IMR-90 (cell line): ENCODE measurements around the gene PALMD. TPM values are rescaled to one million over a fixed set of nuclear protein-coding genes. Genes with fewer than 3 reads are reported as not detected.

Experiments
- ATAC-seq: fragments of 200-7000 bp; cut with Tn5 transposase; 2 replicates; pipeline ENCODE4 v1.9.1; 2020; ENCODE audit warnings: low read depth, mild to moderate bottlenecking, moderate library complexity
- BruUV-seq: library from RNA; stranded (reverse); fragments of 400-500 nt; replicated peaks from 2 replicates; lab custom pipeline; 2021; lab: Mats Ljungman, UMichigan
- CTCF ChIA-PET: fragments of 300-600 bp; formaldehyde crosslinking; extraction: SDS; loops from one replicate; lab custom pipeline; 2021; ENCODE audit warnings: antibody characterized with exemption; lab: Yijun Ruan, JAX
- POLR2A ChIA-PET: fragments of 300-600 bp; sonication (Branson Sonifier 250); formaldehyde crosslinking; loops from one replicate; lab custom pipeline; 2022; ENCODE audit warnings: antibody characterized with exemption; ENCODE audit not compliant: unreplicated experiment; lab: Charles Lee
- DNase-seq: peaks from one replicate; pipeline ENCODE4 v3.0.0; 2013
- H2AFZ ChIP-seq: replicated peaks from 2 replicates; pipeline ENCODE3; 2013; ENCODE audit warnings: low read length, mild to moderate bottlenecking; ENCODE audit not compliant: poor library complexity
- H2AK5ac ChIP-seq: 2 replicates; pipeline ENCODE4 v1.6.1; 2013; ENCODE audit warnings: low read depth, low read length, inconsistent platforms
- H2AK9ac ChIP-seq: replicated peaks from 2 replicates; pipeline ENCODE3; 2013; ENCODE audit warnings: mild to moderate bottlenecking, low read depth, low read length, moderate library complexity; ENCODE audit not compliant: poor library complexity
- H2BK120ac ChIP-seq: 2 replicates; pipeline ENCODE4 v1.6.1; 2013; ENCODE audit warnings: low read depth, low read length, inconsistent platforms
- H2BK15ac ChIP-seq: 3 replicates; pipeline ENCODE4 v1.6.1; 2013; ENCODE audit warnings: low read depth, low read length, inconsistent platforms
- H2BK20ac ChIP-seq: 2 replicates; pipeline ENCODE4 v1.6.1; 2013; ENCODE audit warnings: low read depth, mild to moderate bottlenecking, inconsistent platforms, low read length, moderate library complexity
- H2BK5ac ChIP-seq: 2 replicates; pipeline ENCODE4 v1.6.1; 2013; ENCODE audit warnings: mild to moderate bottlenecking, low read depth, low read length, inconsistent platforms; ENCODE audit not compliant: poor library complexity, severe bottlenecking
- H3K14ac ChIP-seq: replicated peaks from 2 replicates; pipeline ENCODE4 v1.6.1; 2013; ENCODE audit warnings: low read depth, low read length, inconsistent platforms
- H3K18ac ChIP-seq: 2 replicates; pipeline ENCODE4 v1.6.1; 2013; ENCODE audit warnings: low read depth, low read length, control low read depth
- H3K23ac ChIP-seq: 2 replicates; pipeline ENCODE4 v1.6.1; 2013; ENCODE audit warnings: low read depth, low read length, inconsistent platforms
- H3K27ac ChIP-seq: 2 replicates; pipeline ENCODE4 v1.5.1; 2013; ENCODE audit warnings: mild to moderate bottlenecking, control low read depth, low read length; ENCODE audit not compliant: insufficient read depth
- H3K27me3 ChIP-seq: 2 replicates; pipeline ENCODE4 v1.6.1; 2013; ENCODE audit warnings: low read length; ENCODE audit not compliant: control insufficient read depth, insufficient read depth
- H3K36me3 ChIP-seq: 2 replicates; pipeline ENCODE4 v1.6.1; 2013; ENCODE audit warnings: low read length, mixed read lengths; ENCODE audit not compliant: control insufficient read depth, insufficient read depth
- H3K4ac ChIP-seq: 2 replicates; pipeline ENCODE4 v1.6.1; 2013; ENCODE audit warnings: low read depth, low read length, inconsistent platforms
- H3K4me1 ChIP-seq: 2 replicates; pipeline ENCODE4 v1.6.1; 2013; ENCODE audit warnings: low read length, mixed read lengths; ENCODE audit not compliant: control insufficient read depth, insufficient read depth
- H3K4me2 ChIP-seq: 2 replicates; pipeline ENCODE4 v1.6.1; 2013; ENCODE audit warnings: low read depth, mild to moderate bottlenecking, control low read depth, low read length, moderate library complexity
- H3K4me3 ChIP-seq: 2 replicates; pipeline ENCODE4 v1.5.1; 2013; ENCODE audit warnings: low read depth, mild to moderate bottlenecking, control low read depth, low read length, moderate library complexity; ENCODE audit not compliant: insufficient read depth
- H3K56ac ChIP-seq: 2 replicates; pipeline ENCODE4 v1.6.1; 2013; ENCODE audit warnings: low read length, inconsistent platforms; ENCODE audit not compliant: insufficient read depth; ENCODE audit errors: extremely low read depth
- H3K79me1 ChIP-seq, 2 experiments: 2 replicates each; pipeline ENCODE4 v1.6.1; 2013; ENCODE audit warnings: low read length in 2 of 2, inconsistent platforms in 1 of 2, low read depth in 1 of 2
- H3K9ac ChIP-seq: 2 replicates; pipeline ENCODE4 v1.6.1; 2013; ENCODE audit warnings: low read depth, low read length, control low read depth
- H3K9me1 ChIP-seq: 2 replicates; pipeline ENCODE4 v1.6.1; 2013; ENCODE audit warnings: low read length, inconsistent platforms; ENCODE audit not compliant: insufficient read depth
- H3K9me3 ChIP-seq: 2 replicates; pipeline ENCODE4 v1.6.1; 2013; ENCODE audit warnings: low read length; ENCODE audit not compliant: control insufficient read depth, insufficient read depth
- H4K20me1 ChIP-seq: 2 replicates; pipeline ENCODE4 v1.6.1; 2013; ENCODE audit warnings: low read length, inconsistent platforms; ENCODE audit not compliant: insufficient read depth
- H4K5ac ChIP-seq: 2 replicates; pipeline ENCODE4 v1.6.1; 2013; ENCODE audit warnings: mild to moderate bottlenecking, low read depth, low read length, control low read depth
- H4K8ac ChIP-seq, 2 experiments: 2 replicates each; pipeline ENCODE4 v1.6.1; 2013; ENCODE audit warnings: low read depth in 2 of 2, low read length in 2 of 2, control low read depth in 1 of 2, inconsistent platforms in 1 of 2
- H4K91ac ChIP-seq: 2 replicates; pipeline ENCODE4 v1.6.1; 2013; ENCODE audit warnings: low read depth, low read length, inconsistent platforms; ENCODE audit not compliant: insufficient read depth
- BHLHE40 ChIP-seq: fragments of 150-350 bp; IDR thresholded peaks from 2 replicates; pipeline ENCODE4 v1.6.1; 2016; ENCODE audit warnings: mild to moderate bottlenecking, low read depth, low read length
- CEBPB ChIP-seq: IDR thresholded peaks from 2 replicates; pipeline ENCODE4 v1.6.1; 2012; ENCODE audit warnings: low read depth, low read length, improper control_type of control experiment
- CHD1 ChIP-seq: IDR thresholded peaks from 2 replicates; pipeline ENCODE4 v1.6.1; 2012; ENCODE audit warnings: low read depth, low read length, improper control_type of control experiment
- ELK1 ChIP-seq: fragments of 150-350 bp; IDR thresholded peaks from 2 replicates; pipeline ENCODE4 v1.6.1; 2016; ENCODE audit warnings: low read depth, mild to moderate bottlenecking, low read length, moderate library complexity, borderline replicate concordance
- FOS ChIP-seq: fragments of 150-350 bp; IDR thresholded peaks from 2 replicates; pipeline ENCODE4 v1.6.1; 2016; ENCODE audit warnings: low read depth, low read length
- MAFK ChIP-seq: IDR thresholded peaks from 2 replicates; pipeline ENCODE4 v1.6.1; 2012; ENCODE audit warnings: low read depth, low read length, improper control_type of control experiment
- MXI1 ChIP-seq: IDR thresholded peaks from 2 replicates; pipeline ENCODE4 v1.6.1; 2012; ENCODE audit warnings: low read depth, mild to moderate bottlenecking, low read length, moderate library complexity, borderline replicate concordance
- NFE2L2 ChIP-seq: fragments of 150-350 bp; IDR thresholded peaks from 2 replicates; pipeline ENCODE4 v1.6.1; 2016; ENCODE audit warnings: low read depth, mild to moderate bottlenecking, low read length
- POLR2A ChIP-seq: IDR thresholded peaks from 2 replicates; pipeline ENCODE4 v1.6.1; 2012; ENCODE audit warnings: mild to moderate bottlenecking, low read depth, low read length
- RAD21 ChIP-seq: IDR thresholded peaks from 2 replicates; pipeline ENCODE4 v1.6.1; 2012; ENCODE audit warnings: low read length, improper control_type of control experiment
- RFX5 ChIP-seq: IDR thresholded peaks from 2 replicates; pipeline ENCODE4 v1.8.0; 2012; ENCODE audit warnings: low read depth, mild to moderate bottlenecking, low read length, moderate library complexity
- USF2 ChIP-seq: fragments of 150-350 bp; IDR thresholded peaks from 2 replicates; pipeline ENCODE4 v1.6.1; 2017; ENCODE audit warnings: mild to moderate bottlenecking, antibody characterized with exemption, low read length, low read depth
- WGBS, 2 experiments: methylation state at CpG; one replicate each; pipeline versions ENCODE4 v1.1.5 to v1.1.7; 2013; ENCODE audit warnings: missing lambda C conversion rate in 2 of 2; ENCODE audit not compliant: insufficient read length in 1 of 2; ENCODE audit errors: extremely low coverage in 2 of 2; 5-methylcytosine and 5-hydroxymethylcytosine counted together
- dilution Hi-C: fragments of 300-500 bp; cut with HindIII; formaldehyde crosslinking; loops from one replicate; pipeline ENCODE4 v1.14.3; 2018; ENCODE audit warnings: low sequenced_read_pairs; ENCODE audit not compliant: unreplicated experiment
- in situ Hi-C: fragments of 300-500 bp; cut with MboI; formaldehyde crosslinking; loops from 3 replicates; pipeline ENCODE4 v1.14.3; 2019; ENCODE audit warnings: low sequenced_read_pairs, inconsistent platforms, mixed read lengths
- intact Hi-C: fragments of 100-400 bp; cut with micrococcal nuclease; formaldehyde crosslinking; loops from 2 replicates; pipeline ENCODE4 v1.10.0; 2022
- polyA plus RNA-seq, 3 experiments: library from polyadenylated mRNA; depleted of rRNA; stranded (reverse); fragments of >200 nt; gene quantifications; 2 replicates each; pipeline ENCODE4 v1.2.3, GENCODE V29; 2012; ENCODE audit warnings: low replicate concordance in 1 of 3
- total RNA-seq: library from RNA; depleted of rRNA; stranded (reverse); fragments of >200 nt; gene quantifications from 2 replicates; pipeline ENCODE4 v1.2.3, GENCODE V29; 2012
- TF ChIP-seq, protein P1 (sequence below): conservative IDR thresholded peaks from 2 replicates; pipeline ENCODE4 v1.5.1; 2012; ENCODE audit warnings: mild to moderate bottlenecking, low read depth, low read length, improper control_type of control experiment

The PALMD gene
- total and polyA plus RNA-seq, 2 of the 4 experiments (the other 2 are of a cell fraction), result 0.51 to 0.72 TPM

DNA sequence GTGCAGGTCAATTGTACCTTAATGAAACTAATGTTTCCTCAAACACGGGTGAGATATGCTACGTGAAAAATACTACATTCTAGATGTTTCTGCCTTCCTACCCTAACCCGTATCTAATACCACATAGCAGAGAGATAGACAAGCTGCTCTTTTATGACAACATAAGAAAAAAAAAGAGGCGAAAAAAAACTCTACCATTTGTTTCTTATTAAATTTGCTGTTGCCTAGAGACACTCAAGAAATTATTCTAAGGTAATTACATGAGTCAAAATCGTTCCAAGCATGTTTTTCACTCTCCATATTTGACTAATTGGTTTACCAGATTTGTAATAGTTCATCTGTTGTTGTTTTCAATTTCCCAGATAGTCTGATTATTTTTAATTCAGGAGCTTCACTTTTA lies 27.4 kb downstream of the PALMD start:
- CTCF ChIA-PET, result interaction anchor here (0.7 to 0.8 kb wide), 2 partner anchors 11 to 27 kb away, joined by 3 to 4 read pairs; partner anchors contain the start of gene PALMD
- H2BK20ac ChIP-seq, result no peak overlapping the region
- H3K14ac ChIP-seq, result no peak overlapping the region
- intact Hi-C loops (no loop called here), in situ Hi-C loops (no loop called here), dilution Hi-C loops (no loop called here)
- no peaks in the 10 kb centered on the region for H3K27me3 ChIP-seq
- H4K8ac ChIP-seq, result no peak overlapping the region
- no peak overlapping the region for H4K5ac ChIP-seq
- H3K4me3 ChIP-seq, result no peak overlapping the region
- H3K79me1 ChIP-seq, result no peaks in the 10 kb centered on the region
- TF ChIP-seq ELK1, result no peak
- no peak for TF ChIP-seq CHD1
- TF ChIP-seq USF2, result no peak
- no peak for TF ChIP-seq MXI1
- no peak for TF ChIP-seq RAD21
- no peak for TF ChIP-seq MAFK
- TF ChIP-seq POLR2A, result no peak
- no peak for TF ChIP-seq RFX5
- TF ChIP-seq FOS, result no peak
- no peak for TF ChIP-seq CEBPB
- TF ChIP-seq, protein P1, sequence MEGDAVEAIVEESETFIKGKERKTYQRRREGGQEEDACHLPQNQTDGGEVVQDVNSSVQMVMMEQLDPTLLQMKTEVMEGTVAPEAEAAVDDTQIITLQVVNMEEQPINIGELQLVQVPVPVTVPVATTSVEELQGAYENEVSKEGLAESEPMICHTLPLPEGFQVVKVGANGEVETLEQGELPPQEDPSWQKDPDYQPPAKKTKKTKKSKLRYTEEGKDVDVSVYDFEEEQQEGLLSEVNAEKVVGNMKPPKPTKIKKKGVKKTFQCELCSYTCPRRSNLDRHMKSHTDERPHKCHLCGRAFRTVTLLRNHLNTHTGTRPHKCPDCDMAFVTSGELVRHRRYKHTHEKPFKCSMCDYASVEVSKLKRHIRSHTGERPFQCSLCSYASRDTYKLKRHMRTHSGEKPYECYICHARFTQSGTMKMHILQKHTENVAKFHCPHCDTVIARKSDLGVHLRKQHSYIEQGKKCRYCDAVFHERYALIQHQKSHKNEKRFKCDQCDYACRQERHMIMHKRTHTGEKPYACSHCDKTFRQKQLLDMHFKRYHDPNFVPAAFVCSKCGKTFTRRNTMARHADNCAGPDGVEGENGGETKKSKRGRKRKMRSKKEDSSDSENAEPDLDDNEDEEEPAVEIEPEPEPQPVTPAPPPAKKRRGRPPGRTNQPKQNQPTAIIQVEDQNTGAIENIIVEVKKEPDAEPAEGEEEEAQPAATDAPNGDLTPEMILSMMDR, result no peak
- TF ChIP-seq NFE2L2, result no peak
- no peak for TF ChIP-seq BHLHE40
- no peak overlapping the region for H3K18ac ChIP-seq
- no TSS peak for BruUV-seq
- H2BK5ac ChIP-seq, result no peak overlapping the region
- H3K9me3 ChIP-seq, result no peaks in the 10 kb centered on the region
- H3K27ac ChIP-seq, result no peak overlapping the region
- H3K23ac ChIP-seq, result no peak overlapping the region
- no peak overlapping the region for H2BK15ac ChIP-seq
- no peak overlapping the region for H2AFZ ChIP-seq
- no peak overlapping the region for H3K4me2 ChIP-seq
- ATAC-seq (no peak), DNase-seq (no peak)
- no peak overlapping the region for H2BK120ac ChIP-seq
- peaks cover 7% of the 10 kb centered on the region for H3K4me1 ChIP-seq
- 80% methylated on average over 1 of the region's 5 CpGs; no CpG with 5 or more reads in 1 of the 2 experiments for WGBS, 2 experiments
- no peak overlapping the region for H3K4ac ChIP-seq
- H2AK9ac ChIP-seq, result no peak overlapping the region
- no peak overlapping the region for H2AK5ac ChIP-seq
- no peaks in the 10 kb centered on the region for H3K36me3 ChIP-seq
- no peak overlapping the region for H3K56ac ChIP-seq
- POLR2A ChIA-PET, result no interaction called here
- no peak overlapping the region for H4K91ac ChIP-seq
- H3K9ac ChIP-seq, result no peak overlapping the region
- H3K9me1 ChIP-seq, result no peaks in the 10 kb centered on the region
- no peaks in the 10 kb centered on the region for H4K20me1 ChIP-seq
